Kidney (tissue), 14 donors: ENCODE data around the gene C1QC. TPM values are rescaled to one million over a fixed set of nuclear protein-coding genes. Genes with fewer than 3 reads are reported as not detected.

ENCODE experiments used
- DNase-seq, 5 donors: peaks; one replicate each; pipeline ENCODE4 v3.0.0-alpha.2; 2013 to 2020
- FAIRE-seq: peaks from 2 replicates; lab custom pipeline; 2012; peaks lifted over from hg19 to GRCh38; lab: Jason Lieb, UNC
- H3K27ac ChIP-seq, 2 donors: one replicate each; pipeline ENCODE4 v1.7.0; 2013; ENCODE audit warnings: low read depth in 2 of 2, low read length in 2 of 2, inconsistent platforms in 1 of 2
- H3K27me3 ChIP-seq: one replicate; pipeline ENCODE4 v1.7.1; 2013; ENCODE audit warnings: low read length, inconsistent platforms; ENCODE audit not compliant: control insufficient read depth, insufficient read depth
- H3K36me3 ChIP-seq, 3 donors: one replicate each; pipeline versions ENCODE4 v1.7.0 to v1.7.1; 2013; ENCODE audit warnings: low read length in 3 of 3, control low read depth in 1 of 3, inconsistent platforms in 1 of 3; ENCODE audit not compliant: insufficient read depth in 3 of 3, control insufficient read depth in 2 of 3
- H3K4me1 ChIP-seq, 3 donors: one replicate each; pipeline versions ENCODE4 v1.7.0 to v1.7.1; 2013; ENCODE audit warnings: low read length in 3 of 3, inconsistent platforms in 1 of 3, low read depth in 1 of 3; ENCODE audit not compliant: control insufficient read depth in 2 of 3, insufficient read depth in 2 of 3
- H3K4me3 ChIP-seq, 3 donors: one replicate each; pipeline versions ENCODE4 v1.7.0 to v1.8.1; 2013; ENCODE audit warnings: low read length in 3 of 3, control low read depth in 1 of 3, inconsistent platforms in 1 of 3
- H3K9ac ChIP-seq, 3 donors: one replicate each; pipeline versions ENCODE4 v1.7.0 to v1.7.1; 2013; ENCODE audit warnings: low read length in 3 of 3, control low read depth in 1 of 3, inconsistent platforms in 1 of 3
- H3K9me3 ChIP-seq, 3 donors: one replicate each; pipeline versions ENCODE4 v1.7.0 to v1.7.1; 2013; ENCODE audit warnings: low read length in 3 of 3, control low read depth in 1 of 3, inconsistent platforms in 1 of 3; ENCODE audit not compliant: control insufficient read depth in 2 of 3, insufficient read depth in 1 of 3
- CTCF ChIP-seq: IDR thresholded peaks from 3 replicates; pipeline ENCODE4 v1.5.1; 2012; ENCODE audit warnings: mild to moderate bottlenecking, moderate library complexity, borderline replicate concordance; ENCODE audit not compliant: insufficient read depth; ENCODE audit errors: extremely low read depth
- intact Hi-C: fragments of 100-400 bp; cut with DNase I; formaldehyde crosslinking; loops from one replicate; pipeline ENCODE4 v1.11.1; 2022
- polyA plus RNA-seq: library from polyadenylated mRNA; stranded (reverse); fragments of 350-450 nt; fragmentation: Illumina TruSeq; extraction: RNeasy Lipid Tissue Mini Kit (QIAGEN cat#74804); gene quantifications from one replicate; pipeline ENCODE4 v1.2.3, GENCODE V29; 2014; ENCODE audit warnings: low read depth, low replicate concordance; ENCODE audit not compliant: insufficient read depth
- total RNA-seq: library from RNA; stranded (reverse); fragmentation: NEBNext Ultra II Directional; extraction: Animal tissue kit (Norgen Biotek cat#: 25700); gene quantifications from one replicate; pipeline ENCODE4 v1.2.1, GENCODE V29; 2021
- donor health status: control.
- donor health status: control.
- donor health status: control.
- donor health status: control.
- donor health status: control.
- donor health status: DM: yes; HTN: yes; CAD: no.
- donor health status: Normal renal cell carcinoma (clear cell type).

The C1QC gene
- total and polyA plus RNA-seq, 2 donors from 2014 or later, result 57.4 to 287 TPM

- peaks cover 3% of the 10 kb centered on the region for H3K27me3 ChIP-seq
- no peak overlapping the region for H3K4me3 ChIP-seq
- H3K9ac ChIP-seq, result no peak overlapping the region
- DNase-seq (no peak), FAIRE-seq (no peak)
- no peak for TF ChIP-seq CTCF
- no peak overlapping the region for H3K27ac ChIP-seq
- H3K4me1 ChIP-seq, result no peaks in the 10 kb centered on the region
- no peaks in the 10 kb centered on the region for H3K9me3 ChIP-seq
- no peaks in the 10 kb centered on the region for H3K36me3 ChIP-seq
- intact Hi-C loops, result no loop called here
These were observed 24.2 kb upstream of the C1QC start for GRCh38 chr1:22619252-22619651.

- Histone ChIP-seq H3K9me3 (no peaks in the 10 kb centered on the region), H3K4me3 (no peak overlapping the region), H3K4me1 (no peaks in the 10 kb centered on the region), H3K9ac (no peak overlapping the region), H3K36me3 (no peaks in the 10 kb centered on the region), H3K27ac (no peak overlapping the region), H3K27me3 (peaks cover 3% of the 10 kb centered on the region)
- no peak for TF ChIP-seq CTCF
- DNase-seq (no peak), FAIRE-seq (no peak)
- intact Hi-C loops, result no loop called here
These were observed 23.6 kb upstream of the C1QC start for GRCh38 chr1:22619798-22620197.

- Histone ChIP-seq H3K4me1 (no peaks in the 10 kb centered on the region), H3K9ac (no peak overlapping the region), H3K4me3 (no peak overlapping the region), H3K27me3 (peaks cover 3% of the 10 kb centered on the region), H3K36me3 (no peaks in the 10 kb centered on the region), H3K9me3 (no peaks in the 10 kb centered on the region), H3K27ac (no peak overlapping the region)
- DNase-seq (no peak), FAIRE-seq (no peak)
- intact Hi-C loops, result no loop called here
- no peak for TF ChIP-seq CTCF
These were observed 21.7 kb upstream of the C1QC start for GRCh38 chr1:22621761-22622160.
